ENCODE measurements around the gene AFF3.

The AFF3 gene

DNA sequence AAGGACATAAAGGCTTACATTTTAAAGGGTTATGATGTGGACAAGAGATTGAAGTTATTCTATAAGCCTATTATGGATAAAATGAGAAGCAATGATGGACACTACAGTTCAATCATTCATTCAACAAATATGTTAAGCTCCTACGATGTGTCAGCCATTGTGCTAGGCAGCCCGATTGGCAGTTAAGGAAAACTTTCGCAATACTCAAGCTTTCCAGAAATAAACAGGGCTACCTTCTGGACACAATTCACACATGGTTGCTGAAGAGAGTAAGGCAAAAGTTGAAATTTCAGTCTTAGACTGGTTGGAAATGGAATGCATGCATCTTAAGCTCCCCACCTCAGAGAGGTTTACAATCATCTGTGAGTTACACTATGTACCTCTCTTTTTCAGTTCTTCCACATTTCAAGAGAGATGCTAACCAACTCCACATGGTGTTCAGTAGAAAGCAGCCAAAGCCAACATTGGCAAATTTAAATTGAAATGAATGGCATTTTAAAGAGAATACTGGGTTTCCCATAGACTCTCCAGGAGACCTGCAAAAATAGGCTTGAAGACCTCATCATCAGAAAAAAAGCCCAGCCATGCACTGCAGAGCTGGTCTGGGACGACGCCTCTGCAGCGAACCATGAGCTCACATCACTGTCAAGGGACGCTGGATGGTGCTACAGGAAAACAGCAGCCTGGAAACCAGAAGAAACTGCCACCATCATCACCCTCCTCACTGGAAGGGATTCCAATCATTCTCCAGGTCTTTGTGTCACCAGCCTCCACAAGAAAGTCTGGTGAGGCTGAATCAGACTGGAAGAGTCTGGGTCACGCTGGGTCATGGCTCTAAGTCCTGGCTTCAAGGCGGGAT is 276.3 kb downstream of the AFF3 start:
- H3K27ac ChIP-seq (ENCODE audit: insufficient read depth, low read length, poor library complexity, severe bottlenecking), result no peak overlapping the region
- no peaks in the 10 kb centered on the region for H3K4me1 ChIP-seq (ENCODE audit: control insufficient read depth, insufficient read depth, low read length, poor library complexity, severe bottlenecking)
- DNase-seq, result no peak
- H3K4me3 ChIP-seq (ENCODE audit: insufficient read depth, low read depth, low read length, poor library complexity, severe bottlenecking), result no peak overlapping the region
- no peaks in the 10 kb centered on the region for H3K36me3 ChIP-seq (ENCODE audit: control insufficient read depth, insufficient read depth, low read length)
- no peaks in the 10 kb centered on the region for H3K27me3 ChIP-seq (replicated peaks; ENCODE audit: control insufficient read depth, insufficient read depth, low read length, poor library complexity, severe bottlenecking)
- H3K9me3 ChIP-seq (ENCODE audit: control insufficient read depth, low read length), result no peaks in the 10 kb centered on the region

DNA sequence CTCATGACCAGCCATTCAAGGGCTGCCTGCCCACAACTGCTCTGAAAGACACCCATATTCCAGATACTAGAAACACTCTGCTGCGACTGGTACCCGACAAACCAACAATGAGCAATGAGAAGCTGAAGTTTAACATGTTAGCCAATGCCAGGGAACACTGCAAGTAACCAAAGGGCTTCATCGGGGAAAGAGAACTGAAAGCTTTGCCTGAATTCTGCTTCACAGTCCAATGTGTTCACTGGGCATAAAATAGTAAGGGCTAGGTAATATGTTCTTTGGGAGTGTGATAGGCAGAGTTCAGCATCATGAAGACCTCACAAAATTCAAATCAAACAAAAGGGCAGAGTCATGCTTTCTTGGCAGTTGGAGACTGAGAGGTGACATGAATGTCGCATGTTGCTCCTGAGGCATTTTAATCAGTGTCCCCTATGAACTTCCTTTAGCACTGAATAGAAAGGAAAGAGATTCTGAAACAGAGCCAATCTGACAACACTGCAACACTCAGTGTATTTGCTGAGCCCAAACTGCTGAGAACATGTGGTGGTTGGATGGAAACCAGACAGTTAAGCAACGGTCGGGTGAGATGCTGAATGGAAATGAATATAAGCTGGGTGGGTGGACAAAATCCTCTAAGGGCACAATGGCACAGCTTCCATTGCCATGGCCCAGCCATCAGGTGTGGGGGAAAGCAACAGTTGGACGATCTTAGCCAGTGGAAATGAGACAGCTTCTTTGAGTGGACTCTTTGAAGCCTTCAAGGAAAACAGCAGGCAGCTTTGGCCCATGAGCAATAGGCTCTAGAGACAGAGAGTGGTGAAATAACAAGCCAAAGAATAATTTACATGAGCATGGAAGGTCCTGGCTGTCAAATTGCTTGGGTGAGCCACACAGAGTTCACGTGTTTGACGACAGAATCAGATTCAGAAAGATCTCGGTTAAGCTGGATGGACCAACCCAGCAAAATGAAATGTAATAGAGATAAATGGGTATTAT is 277.5 kb downstream of the AFF3 start:
- DNase-seq, result no peak
- H3K27ac ChIP-seq (ENCODE audit: insufficient read depth, low read length, poor library complexity, severe bottlenecking), result no peak overlapping the region
- no peak overlapping the region for H3K4me3 ChIP-seq (ENCODE audit: insufficient read depth, low read depth, low read length, poor library complexity, severe bottlenecking)
- no peaks in the 10 kb centered on the region for H3K36me3 ChIP-seq (ENCODE audit: control insufficient read depth, insufficient read depth, low read length)
- no peaks in the 10 kb centered on the region for H3K27me3 ChIP-seq (replicated peaks; ENCODE audit: control insufficient read depth, insufficient read depth, low read length, poor library complexity, severe bottlenecking)
- no peaks in the 10 kb centered on the region for H3K9me3 ChIP-seq (ENCODE audit: control insufficient read depth, low read length)
- H3K4me1 ChIP-seq (ENCODE audit: control insufficient read depth, insufficient read depth, low read length, poor library complexity, severe bottlenecking), result no peaks in the 10 kb centered on the region

DNA sequence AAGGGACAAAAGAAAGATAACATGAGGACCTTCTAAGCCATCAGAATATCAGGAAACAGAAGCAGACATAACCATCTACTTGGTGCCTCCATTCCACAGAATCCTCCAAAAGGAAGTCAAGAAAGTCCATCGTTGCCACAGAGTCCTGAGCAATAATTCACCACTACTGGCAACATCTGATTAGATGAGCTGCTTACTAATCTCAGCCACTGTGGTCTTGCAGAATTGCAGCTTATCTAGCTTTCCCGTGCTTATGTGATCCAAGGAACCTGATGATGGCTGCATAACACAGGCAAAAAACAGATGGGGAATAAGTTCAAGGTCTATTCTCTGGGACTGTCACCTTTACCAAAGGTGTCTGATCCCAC is 278.5 kb downstream of the AFF3 start:
- Histone ChIP-seq H3K27me3 (replicated peaks; ENCODE audit: control insufficient read depth, insufficient read depth, low read length, poor library complexity, severe bottlenecking) (no peaks in the 10 kb centered on the region), H3K27ac (ENCODE audit: insufficient read depth, low read length, poor library complexity, severe bottlenecking) (no peak overlapping the region), H3K4me3 (ENCODE audit: insufficient read depth, low read depth, low read length, poor library complexity, severe bottlenecking) (no peak overlapping the region), H3K4me1 (ENCODE audit: control insufficient read depth, insufficient read depth, low read length, poor library complexity, severe bottlenecking) (no peaks in the 10 kb centered on the region), H3K36me3 (ENCODE audit: control insufficient read depth, insufficient read depth, low read length) (no peaks in the 10 kb centered on the region), H3K9me3 (ENCODE audit: control insufficient read depth, low read length) (no peaks in the 10 kb centered on the region)
- DNase-seq, result no peak

DNA sequence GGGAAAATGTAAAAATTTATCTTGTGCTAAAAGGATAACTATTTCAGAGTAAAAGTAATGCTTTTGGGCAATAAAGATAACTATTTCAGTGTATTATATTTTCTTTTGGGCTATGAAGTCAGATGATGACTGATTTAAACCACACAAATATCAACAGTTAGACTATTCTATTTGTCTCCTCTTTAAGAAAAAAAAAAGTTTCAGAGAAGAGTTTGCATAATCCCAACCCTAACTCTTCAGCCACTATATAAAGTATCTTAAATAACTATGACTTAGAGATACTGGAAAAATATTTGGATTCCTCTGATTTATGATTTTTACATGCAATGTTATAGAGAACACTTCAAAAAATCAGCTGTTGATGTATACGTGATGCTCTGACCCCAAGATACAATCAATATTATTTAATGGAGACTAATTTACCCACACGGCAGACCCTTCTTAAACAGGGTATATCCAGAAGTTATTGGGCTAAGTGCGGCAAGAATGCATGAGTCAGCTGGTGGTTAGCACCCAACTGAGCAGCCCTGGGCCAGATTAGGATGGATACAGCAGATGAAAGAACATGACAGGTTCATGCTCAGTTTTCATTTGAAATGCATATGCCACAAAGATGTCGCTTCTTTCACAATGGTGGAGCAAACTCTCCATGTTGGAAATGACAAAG is 279.0 kb downstream of the AFF3 start:
- Histone ChIP-seq H3K27me3 (replicated peaks; ENCODE audit: control insufficient read depth, insufficient read depth, low read length, poor library complexity, severe bottlenecking) (no peaks in the 10 kb centered on the region), H3K9me3 (ENCODE audit: control insufficient read depth, low read length) (no peaks in the 10 kb centered on the region), H3K27ac (ENCODE audit: insufficient read depth, low read length, poor library complexity, severe bottlenecking) (no peak overlapping the region), H3K4me3 (ENCODE audit: insufficient read depth, low read depth, low read length, poor library complexity, severe bottlenecking) (no peak overlapping the region), H3K36me3 (ENCODE audit: control insufficient read depth, insufficient read depth, low read length) (no peaks in the 10 kb centered on the region), H3K4me1 (ENCODE audit: control insufficient read depth, insufficient read depth, low read length, poor library complexity, severe bottlenecking) (no peaks in the 10 kb centered on the region)
- DNase-seq, result no peak

DNA sequence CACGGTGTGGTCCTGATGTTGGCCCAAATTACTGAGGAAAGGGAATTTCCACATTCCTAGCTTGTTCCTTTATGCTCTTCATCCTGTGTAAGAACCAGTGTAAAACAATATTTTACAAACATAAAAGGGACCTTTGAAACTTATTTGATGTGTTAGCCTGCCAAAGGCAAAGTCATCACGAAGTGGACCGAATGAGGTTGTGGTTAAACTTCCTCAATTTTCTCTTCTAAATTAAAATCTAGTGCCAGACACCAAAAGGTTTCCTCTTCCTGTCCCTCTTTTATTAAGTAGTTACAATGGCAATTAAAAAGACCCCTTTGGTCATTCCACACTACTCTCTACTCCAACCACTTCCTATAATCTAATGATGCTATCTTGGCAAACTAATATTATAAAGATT is 279.8 kb downstream of the AFF3 start:
- Histone ChIP-seq H3K4me1 (ENCODE audit: control insufficient read depth, insufficient read depth, low read length, poor library complexity, severe bottlenecking) (no peaks in the 10 kb centered on the region), H3K27ac (ENCODE audit: insufficient read depth, low read length, poor library complexity, severe bottlenecking) (no peak overlapping the region), H3K9me3 (ENCODE audit: control insufficient read depth, low read length) (no peaks in the 10 kb centered on the region), H3K36me3 (ENCODE audit: control insufficient read depth, insufficient read depth, low read length) (no peaks in the 10 kb centered on the region), H3K27me3 (replicated peaks; ENCODE audit: control insufficient read depth, insufficient read depth, low read length, poor library complexity, severe bottlenecking) (no peaks in the 10 kb centered on the region), H3K4me3 (ENCODE audit: insufficient read depth, low read depth, low read length, poor library complexity, severe bottlenecking) (no peak overlapping the region)
- no peak for DNase-seq

DNA sequence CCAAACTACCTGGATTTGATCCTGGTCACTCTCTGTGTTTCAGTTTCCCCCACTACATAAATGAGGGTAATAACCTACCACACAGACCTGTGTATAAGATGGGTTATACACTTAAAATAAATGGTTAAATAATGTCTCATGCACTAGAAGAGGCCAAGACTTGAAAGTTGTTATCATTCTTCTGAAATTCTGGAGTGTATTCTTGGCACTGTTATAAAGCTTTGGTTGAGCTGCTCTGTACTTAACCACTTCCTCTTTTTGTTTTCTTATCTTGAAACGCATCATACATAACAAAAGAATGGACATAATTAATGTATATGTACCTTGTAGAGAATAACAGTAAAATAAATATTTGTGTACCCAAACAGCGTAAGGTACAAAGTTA is 281.0 kb downstream of the AFF3 start:
- DNase-seq, result no peak
- no peaks in the 10 kb centered on the region for H3K4me1 ChIP-seq (ENCODE audit: control insufficient read depth, insufficient read depth, low read length, poor library complexity, severe bottlenecking)
- no peak overlapping the region for H3K4me3 ChIP-seq (ENCODE audit: insufficient read depth, low read depth, low read length, poor library complexity, severe bottlenecking)
- H3K36me3 ChIP-seq (ENCODE audit: control insufficient read depth, insufficient read depth, low read length), result no peaks in the 10 kb centered on the region
- no peaks in the 10 kb centered on the region for H3K27me3 ChIP-seq (replicated peaks; ENCODE audit: control insufficient read depth, insufficient read depth, low read length, poor library complexity, severe bottlenecking)
- H3K27ac ChIP-seq (ENCODE audit: insufficient read depth, low read length, poor library complexity, severe bottlenecking), result no peak overlapping the region
- H3K9me3 ChIP-seq (ENCODE audit: control insufficient read depth, low read length), result no peaks in the 10 kb centered on the region

DNA sequence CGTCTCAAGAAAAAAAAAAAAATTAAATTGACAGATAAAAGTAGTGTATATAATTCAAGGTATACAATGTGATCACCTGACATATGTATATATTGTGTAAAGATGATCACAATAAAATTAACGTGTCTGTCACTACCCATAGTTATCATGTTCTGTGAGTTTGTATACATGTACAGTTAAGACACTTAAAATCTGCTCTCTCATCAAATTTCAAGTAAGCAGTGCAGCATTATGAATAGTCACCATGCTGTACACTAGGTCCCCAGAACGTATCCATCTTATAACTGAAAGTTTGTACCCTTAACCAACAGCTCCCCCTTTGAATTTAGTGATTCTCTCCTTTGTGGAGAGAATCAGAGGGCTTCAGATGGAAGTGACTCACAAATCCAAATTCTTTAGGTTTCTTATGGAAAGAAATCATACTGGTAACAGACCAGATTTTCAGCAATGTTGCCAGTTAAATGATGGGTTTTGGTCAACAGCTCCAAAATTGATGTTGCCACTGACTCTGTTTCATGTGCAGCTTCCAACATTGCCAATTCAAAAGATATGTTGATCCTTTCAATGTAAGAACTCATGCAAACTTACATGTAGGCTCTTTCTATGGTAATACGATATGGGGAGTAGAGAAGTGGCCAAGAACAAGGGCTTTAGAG is 281.5 kb downstream of the AFF3 start:
- Histone ChIP-seq H3K36me3 (ENCODE audit: control insufficient read depth, insufficient read depth, low read length) (no peaks in the 10 kb centered on the region), H3K9me3 (ENCODE audit: control insufficient read depth, low read length) (no peaks in the 10 kb centered on the region), H3K27ac (ENCODE audit: insufficient read depth, low read length, poor library complexity, severe bottlenecking) (no peak overlapping the region), H3K4me1 (ENCODE audit: control insufficient read depth, insufficient read depth, low read length, poor library complexity, severe bottlenecking) (no peaks in the 10 kb centered on the region), H3K4me3 (ENCODE audit: insufficient read depth, low read depth, low read length, poor library complexity, severe bottlenecking) (no peak overlapping the region), H3K27me3 (replicated peaks; ENCODE audit: control insufficient read depth, insufficient read depth, low read length, poor library complexity, severe bottlenecking) (no peaks in the 10 kb centered on the region)
- DNase-seq, result no peak

DNA sequence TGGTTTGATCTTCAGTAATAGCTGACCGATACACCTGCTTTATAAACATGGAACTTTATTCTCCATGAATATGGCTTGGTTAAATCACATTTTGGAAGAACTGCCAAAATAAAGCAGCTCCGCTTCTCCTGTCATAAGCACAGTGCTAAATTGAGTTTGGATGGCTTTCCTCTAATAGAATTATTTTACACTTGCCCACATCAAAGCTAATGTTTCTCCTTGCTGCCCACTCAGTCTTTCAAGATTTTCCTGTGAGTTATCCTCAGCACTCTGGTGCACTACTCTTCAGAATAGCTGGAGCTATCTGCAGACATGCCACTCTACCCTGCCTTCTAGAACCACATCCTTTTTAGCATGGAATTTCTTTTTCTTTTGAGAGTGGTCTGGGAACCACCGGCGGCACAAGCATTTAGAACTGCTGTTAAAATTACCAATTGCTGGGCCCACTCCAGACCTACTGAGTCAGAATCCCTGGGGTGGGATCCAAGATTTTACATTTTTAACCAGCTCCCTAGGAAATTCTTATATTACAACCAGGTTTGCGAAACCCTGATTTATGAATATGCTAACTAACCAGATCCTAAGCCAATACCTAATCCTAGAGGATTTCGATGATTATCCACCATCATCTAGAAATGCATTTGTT is 283.3 kb downstream of the AFF3 start:
- Histone ChIP-seq H3K27ac (ENCODE audit: insufficient read depth, low read length, poor library complexity, severe bottlenecking) (no peak overlapping the region), H3K9me3 (ENCODE audit: control insufficient read depth, low read length) (no peaks in the 10 kb centered on the region), H3K27me3 (replicated peaks; ENCODE audit: control insufficient read depth, insufficient read depth, low read length, poor library complexity, severe bottlenecking) (no peaks in the 10 kb centered on the region), H3K36me3 (ENCODE audit: control insufficient read depth, insufficient read depth, low read length) (no peaks in the 10 kb centered on the region), H3K4me1 (ENCODE audit: control insufficient read depth, insufficient read depth, low read length, poor library complexity, severe bottlenecking) (no peaks in the 10 kb centered on the region), H3K4me3 (ENCODE audit: insufficient read depth, low read depth, low read length, poor library complexity, severe bottlenecking) (no peak overlapping the region)
- DNase-seq, result no peak

DNA sequence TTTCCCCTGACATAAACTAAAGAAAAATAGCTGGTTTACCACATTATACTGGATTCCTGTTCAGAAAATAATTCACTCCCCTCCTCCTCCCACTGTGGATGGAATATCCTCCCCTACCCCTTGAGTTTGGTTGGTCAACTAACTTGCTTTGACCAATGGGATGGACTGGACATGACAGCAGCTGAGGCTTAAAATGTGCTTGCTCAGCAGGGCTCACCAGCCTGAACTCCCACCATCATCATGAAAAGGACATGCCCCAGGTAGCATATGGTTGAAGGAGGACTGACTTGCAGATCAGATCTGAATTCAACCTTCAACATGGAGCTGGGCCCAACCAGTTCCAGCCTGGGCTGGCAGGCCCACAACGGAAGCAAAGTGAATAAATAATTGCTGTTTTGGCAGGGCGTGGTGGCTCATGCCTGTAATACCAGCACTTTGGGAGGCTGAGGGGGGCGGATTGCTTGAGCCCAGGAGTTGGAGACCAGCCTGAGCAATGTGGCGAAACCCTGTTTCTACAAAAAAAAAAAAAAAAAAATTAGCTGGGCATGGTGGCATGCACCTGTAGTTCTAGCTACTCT is 284.4 kb downstream of the AFF3 start:
- H3K9me3 ChIP-seq (ENCODE audit: control insufficient read depth, low read length), result no peaks in the 10 kb centered on the region
- no peaks in the 10 kb centered on the region for H3K27me3 ChIP-seq (replicated peaks; ENCODE audit: control insufficient read depth, insufficient read depth, low read length, poor library complexity, severe bottlenecking)
- no peaks in the 10 kb centered on the region for H3K4me1 ChIP-seq (ENCODE audit: control insufficient read depth, insufficient read depth, low read length, poor library complexity, severe bottlenecking)

More for the DNA sequence above, 284.4 kb downstream of the AFF3 start:
- Histone ChIP-seq H3K36me3 (ENCODE audit: control insufficient read depth, insufficient read depth, low read length) (no peaks in the 10 kb centered on the region), H3K4me3 (ENCODE audit: insufficient read depth, low read depth, low read length, poor library complexity, severe bottlenecking) (no peak overlapping the region), H3K27ac (ENCODE audit: insufficient read depth, low read length, poor library complexity, severe bottlenecking) (no peak overlapping the region)
- no peak for DNase-seq

Measured in effector memory CD4-positive, alpha-beta T cell (primary cell).